Measurements from ENCODE around the gene KCNK17. TPM values are rescaled to one million over a fixed set of nuclear protein-coding genes. Genes with fewer than 3 reads are reported as not detected.
A peak's percentile ranks its signal among the peaks of the same experiment; 100 is the strongest.

KCNK17 gene
- total and polyA plus RNA-seq, 9 of the 15 experiments (the other 6 are each of a cell fraction or from before 2014, with no cell fraction given): not detected

DNA sequence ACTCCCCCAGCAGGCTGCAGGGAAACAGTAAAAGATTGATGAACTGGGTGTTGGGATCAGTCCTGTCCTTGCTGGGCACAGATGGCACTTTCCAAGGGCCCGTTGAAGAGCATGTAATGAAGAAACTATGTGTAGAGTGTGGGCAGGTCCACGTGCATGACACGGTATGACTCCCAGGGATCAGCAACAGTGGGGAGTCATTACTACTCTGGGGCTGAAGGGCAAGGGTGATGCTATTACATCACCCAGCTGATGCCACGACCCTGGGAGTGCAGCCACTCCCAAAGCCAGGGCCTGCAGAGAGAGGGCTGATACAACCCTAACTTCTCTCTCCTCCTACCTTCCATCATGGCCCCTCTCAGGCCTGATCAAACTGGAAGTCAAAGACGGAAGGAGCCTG is 20.1 kb downstream of the KCNK17 start:
- H3K27ac ChIP-seq (ENCODE audit: extremely low read depth, low read depth, low read length): no peak overlapping the region
- no peaks in the 10 kb centered on the region for H3K79me2 ChIP-seq (ENCODE audit: control insufficient read depth, insufficient read depth, low read length)
- peaks cover 53 to 63% of the 10 kb centered on the region in 2 experiments for H3K27me3 ChIP-seq (ENCODE audit: control insufficient read depth in 2 of 2, insufficient read depth in 2 of 2, low read length in 2 of 2)
- no peak overlapping the region for H3K4me2 ChIP-seq (ENCODE audit: insufficient read depth, low read length)
- H3K9me1 ChIP-seq (ENCODE audit: control insufficient read depth, insufficient read depth, low read length): no peaks in the 10 kb centered on the region
- ChIA-PET CTCF (ENCODE audit: low intra/inter-chr PET ratio) (no interaction called here), POLR2A (interaction anchor here (0.6 to 0.8 kb wide), 2 partner anchors 9 to 47 kb away, joined by 3 read pairs; no protein-coding TSS in a partner anchor)
- no peak overlapping the region for H3K9ac ChIP-seq (ENCODE audit: insufficient read depth in 1 of 2, low read depth in 2 of 2, low read length in 2 of 2)
- H3K36me3 ChIP-seq (ENCODE audit: control insufficient read depth, insufficient read depth, low read length): no peaks in the 10 kb centered on the region
- intact Hi-C loops (cut with micrococcal nuclease) (no loop called here), in situ Hi-C loops (cut with MboI) (no loop called here)
- BruUV-seq (replicated peaks): no TSS peak
- H2AFZ ChIP-seq (ENCODE audit: low read depth, low read length): no peak overlapping the region
- WGBS (ENCODE audit: insufficient coverage, low coverage, missing lambda C conversion rate): 0% methylated on average over 5 of the region's 5 CpGs
- H4K20me1 ChIP-seq (replicated peaks; ENCODE audit: control insufficient read depth, insufficient read depth, low read length): peaks cover 16% of the 10 kb centered on the region
- peaks cover 0 to 4% of the 10 kb centered on the region in 2 experiments; a peak in 2 of 5 replicates for H3K4me1 ChIP-seq (replicated peaks in 1 of 2; ENCODE audit: control insufficient read depth in 2 of 2, insufficient read depth in 2 of 2, low read length in 2 of 2)
- no peak for ATAC-seq
- no peak for FAIRE-seq
- H3K9me3 ChIP-seq (replicated peaks; ENCODE audit: control insufficient read depth, insufficient read depth, low read depth, low read length): no peaks in the 10 kb centered on the region
- no peak for DNase-seq (ENCODE audit: extremely low read depth in 1 of 4, low spot score in 3 of 4)
- H3K4me3 ChIP-seq: no peak overlapping the region
- TF ChIP-seq CEBPG (CRISPR knock-in tag; IDR thresholded peaks at IDR 0.05) (no peak), CEBPG (tag; conservative IDR thresholded peaks at IDR 0.05 in 1 of 2, IDR thresholded peaks at IDR 0.05 in 1 of 2) (peak in 1 of 2 experiments; percentile 46; a peak in 1 of 4 replicates), ATF3 (IDR thresholded peaks at IDR 0.05) (0 out of 2 replicates have a peak, but pooled peaks have one; percentile 21), ATF3 (CRISPR knock-in tag; conservative IDR thresholded peaks at IDR 0.05) (no peak), NR2C2 (CRISPR knock-in tag; IDR thresholded peaks at IDR 0.05) (no peak), NR2C2 (tag; IDR thresholded peaks at IDR 0.05) (peak; percentile 38; the same call in 1 of the 2 replicates), ERF (CRISPR knock-in tag; IDR thresholded peaks at IDR 0.05) (no peak)
- TF ChIP-seq, protein P1, sequence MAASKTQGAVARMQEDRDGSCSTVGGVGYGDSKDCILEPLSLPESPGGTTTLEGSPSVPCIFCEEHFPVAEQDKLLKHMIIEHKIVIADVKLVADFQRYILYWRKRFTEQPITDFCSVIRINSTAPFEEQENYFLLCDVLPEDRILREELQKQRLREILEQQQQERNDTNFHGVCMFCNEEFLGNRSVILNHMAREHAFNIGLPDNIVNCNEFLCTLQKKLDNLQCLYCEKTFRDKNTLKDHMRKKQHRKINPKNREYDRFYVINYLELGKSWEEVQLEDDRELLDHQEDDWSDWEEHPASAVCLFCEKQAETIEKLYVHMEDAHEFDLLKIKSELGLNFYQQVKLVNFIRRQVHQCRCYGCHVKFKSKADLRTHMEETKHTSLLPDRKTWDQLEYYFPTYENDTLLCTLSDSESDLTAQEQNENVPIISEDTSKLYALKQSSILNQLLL (CRISPR knock-in tag; IDR thresholded peaks at IDR 0.05; ENCODE audit: borderline replicate concordance): no peak

Data from K562 (cell line).